Measurements from ENCODE around the gene CHMP5.
"Not testable (repeated sequence)": the region's sequence is repeated elsewhere in the genome, so short reads cannot be mapped to it uniquely, and the experiment has no call there.

Gene CHMP5

DNA sequence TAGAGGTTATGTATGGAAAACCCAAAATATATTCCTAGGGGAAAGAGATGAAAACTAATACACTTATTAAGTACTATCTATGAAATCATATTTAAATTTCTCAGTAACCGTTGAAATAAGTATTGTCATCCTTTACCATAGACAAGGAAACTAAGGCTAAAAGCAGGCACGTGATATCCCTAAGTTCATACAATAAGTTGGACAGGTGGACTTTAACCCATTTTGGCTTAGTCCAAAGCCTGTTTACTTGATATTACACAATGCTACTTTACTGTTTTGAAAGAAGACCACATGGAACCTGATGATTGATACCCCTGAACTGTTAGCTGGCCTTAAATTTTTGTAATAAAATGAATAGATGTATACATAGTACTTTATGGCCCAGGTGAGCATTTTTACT, 28.9 kb downstream of the CHMP5 start:
- peak overlapping the region; percentile 46 to 99 for H3K27ac Mint-ChIP-seq
- H3K4me3 Mint-ChIP-seq = no peak overlapping the region
- DNase-seq (no peak), ATAC-seq (replicated peaks) (no peak)
- H3K4me1 Mint-ChIP-seq (ENCODE audit: low read depth in 2 of 2) = peaks cover 61 to 63% of the 10 kb centered on the region in 2 donors
- H3K36me3 Mint-ChIP-seq (ENCODE audit: insufficient read depth) = peaks cover 61% of the 10 kb centered on the region
- no peaks in the 10 kb centered on the region for H3K9me3 Mint-ChIP-seq
- H3K27me3 Mint-ChIP-seq = no peaks in the 10 kb centered on the region

DNA sequence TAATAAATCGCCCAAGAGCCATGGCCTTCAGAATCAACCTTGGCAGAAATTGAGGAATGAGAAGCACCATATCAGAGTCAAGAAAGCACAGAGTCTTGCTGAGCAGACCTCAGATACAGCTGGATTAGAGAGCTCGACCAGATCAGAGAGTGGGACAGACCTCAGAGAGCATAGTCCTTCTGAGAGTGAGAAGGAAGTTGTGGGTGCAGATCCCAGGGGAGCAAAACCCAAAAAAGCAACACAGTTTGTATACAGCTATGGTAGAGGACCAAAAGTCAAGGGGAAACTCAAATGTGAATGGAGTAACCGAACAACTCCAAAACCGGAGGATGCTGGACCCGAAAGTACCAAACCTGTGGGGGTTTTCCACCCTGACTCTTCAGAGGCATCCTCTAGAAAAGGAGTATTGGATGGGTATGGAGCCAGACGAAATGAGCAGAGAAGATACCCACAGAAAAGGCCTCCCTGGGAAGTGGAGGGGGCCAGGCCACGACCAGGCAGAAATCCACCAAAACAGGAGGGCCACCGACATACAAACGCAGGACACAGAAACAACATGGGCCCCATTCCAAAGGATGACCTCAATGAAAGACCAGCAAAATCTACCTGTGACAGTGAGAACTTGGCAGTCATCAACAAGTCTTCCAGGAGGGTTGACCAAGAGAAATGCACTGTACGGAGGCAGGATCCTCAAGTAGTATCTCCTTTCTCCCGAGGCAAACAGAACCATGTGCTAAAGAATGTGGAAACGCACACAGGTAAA, 30.0 kb downstream of the CHMP5 start:
- peaks cover 67% of the 10 kb centered on the region for H3K36me3 Mint-ChIP-seq (ENCODE audit: insufficient read depth)
- peaks cover 65 to 71% of the 10 kb centered on the region in 2 donors for H3K4me1 Mint-ChIP-seq (ENCODE audit: low read depth in 2 of 2)
- ATAC-seq (replicated peaks) = no peak
- H3K9me3 Mint-ChIP-seq = no peaks in the 10 kb centered on the region
- peak overlapping the region in 1 of 2 donors; percentile 7 for H3K4me3 Mint-ChIP-seq
- no peaks in the 10 kb centered on the region for H3K27me3 Mint-ChIP-seq
- peak overlapping the region; percentile 46 to 99 for H3K27ac Mint-ChIP-seq
- no peak for DNase-seq

- Mint-ChIP-seq H3K9me3 (no peaks in the 10 kb centered on the region), H3K36me3 (ENCODE audit: insufficient read depth) (peaks cover 66% of the 10 kb centered on the region), H3K27ac (no peak overlapping the region), H3K27me3 (no peaks in the 10 kb centered on the region), H3K4me1 (ENCODE audit: low read depth in 2 of 2) (peaks cover 61 to 70% of the 10 kb centered on the region in 2 donors), H3K4me3 (no peak overlapping the region)
- no peak for DNase-seq
- no peak for ATAC-seq (replicated peaks)
Measured at GRCh38 chr9:33295571-33295970, 30.7 kb downstream of the CHMP5 start.

DNA sequence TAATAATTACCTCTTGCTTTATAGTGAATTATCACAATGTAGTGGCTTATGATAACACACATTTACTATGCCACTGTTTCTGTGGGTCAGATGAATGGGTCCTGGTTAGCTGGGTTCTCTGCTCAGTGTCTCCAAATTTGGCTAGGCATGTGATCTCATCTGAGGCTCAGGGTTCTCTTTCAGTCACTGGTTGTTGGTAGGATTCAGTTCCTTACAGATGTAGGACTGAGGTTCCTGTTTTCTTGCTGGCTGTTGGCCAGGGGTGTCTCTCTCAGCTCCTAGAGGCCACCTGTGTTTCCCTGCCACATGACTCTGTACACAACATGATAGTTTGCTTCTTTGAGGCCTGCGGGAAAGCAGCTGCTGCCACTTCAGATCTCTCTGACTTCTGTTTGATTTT, 32.6 kb downstream of the CHMP5 start:
- H3K27me3 Mint-ChIP-seq = no peaks in the 10 kb centered on the region
- peaks cover 48 to 62% of the 10 kb centered on the region in 2 donors for H3K4me1 Mint-ChIP-seq (ENCODE audit: low read depth in 2 of 2)
- peak; percentile 63 for ATAC-seq (replicated peaks)
- peaks cover 55% of the 10 kb centered on the region for H3K36me3 Mint-ChIP-seq (ENCODE audit: insufficient read depth)
- H3K9me3 Mint-ChIP-seq = no peaks in the 10 kb centered on the region
- DNase-seq = no peak
- peak overlapping the region; percentile 21 to 58 for H3K4me3 Mint-ChIP-seq
- H3K27ac Mint-ChIP-seq = peak overlapping the region; percentile 69 to 88

DNA sequence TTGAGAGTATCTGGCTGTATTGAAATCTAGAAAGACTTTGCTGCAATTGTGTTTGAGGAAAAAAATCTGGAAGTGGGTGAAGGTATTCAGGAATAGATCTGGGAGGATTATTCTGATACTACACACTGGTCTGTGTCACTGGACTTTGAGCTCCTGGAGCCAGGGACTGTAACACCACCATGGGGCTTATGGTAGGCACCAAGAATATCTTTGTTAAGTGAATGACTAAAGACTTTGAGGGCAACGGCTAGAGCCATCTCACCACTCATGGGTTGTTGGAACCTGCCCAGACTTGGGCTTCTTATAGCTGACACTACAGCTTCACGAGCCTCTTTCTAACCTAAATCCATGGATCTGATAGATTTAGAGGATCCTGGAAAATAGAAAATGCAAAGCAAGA, 35.7 kb downstream of the CHMP5 start:
- no peak for ATAC-seq (replicated peaks)
- Mint-ChIP-seq H3K27me3 (no peaks in the 10 kb centered on the region), H3K9me3 (no peaks in the 10 kb centered on the region), H3K4me3 (no peak overlapping the region), H3K4me1 (ENCODE audit: low read depth in 2 of 2) (peaks cover 29 to 45% of the 10 kb centered on the region in 2 donors), H3K36me3 (ENCODE audit: insufficient read depth) (peaks cover 43% of the 10 kb centered on the region), H3K27ac (peak overlapping the region; percentile 21 to 66)
- no peak for DNase-seq

- ATAC-seq (replicated peaks) (no peak), DNase-seq (no peak)
- peaks cover 4 to 15% of the 10 kb centered on the region in 2 donors for H3K4me1 Mint-ChIP-seq (ENCODE audit: low read depth in 2 of 2)
- peaks cover 35% of the 10 kb centered on the region for H3K36me3 Mint-ChIP-seq (ENCODE audit: insufficient read depth)
- H3K27ac Mint-ChIP-seq = no peak overlapping the region
- H3K27me3 Mint-ChIP-seq = no peaks in the 10 kb centered on the region
- no peaks in the 10 kb centered on the region for H3K9me3 Mint-ChIP-seq
- H3K4me3 Mint-ChIP-seq = no peak overlapping the region
Measured at GRCh38 chr9:33304362-33304761, 39.5 kb downstream of the CHMP5 start.

- Mint-ChIP-seq H3K36me3 (ENCODE audit: insufficient read depth) (peaks cover 29% of the 10 kb centered on the region), H3K4me1 (ENCODE audit: low read depth in 2 of 2) (peaks cover under 1 to 9% of the 10 kb centered on the region in 2 donors), H3K4me3 (no peak overlapping the region), H3K9me3 (no peaks in the 10 kb centered on the region), H3K27ac (no peak overlapping the region), H3K27me3 (no peaks in the 10 kb centered on the region)
- ATAC-seq (replicated peaks) (no peak), DNase-seq (no peak)
Measured at GRCh38 chr9:33306037-33306436, 41.2 kb downstream of the CHMP5 start.

GRCh38 chr9:33307067-33307466, 42.2 kb downstream of the CHMP5 start:
- Mint-ChIP-seq H3K27me3 (no peaks in the 10 kb centered on the region), H3K9me3 (no peaks in the 10 kb centered on the region), H3K4me3 (no peak overlapping the region), H3K36me3 (ENCODE audit: insufficient read depth) (peaks cover 40% of the 10 kb centered on the region), H3K27ac (no peak overlapping the region), H3K4me1 (ENCODE audit: low read depth in 2 of 2) (peaks cover 0 to 7% of the 10 kb centered on the region in 2 donors)
- DNase-seq = no peak
- no peak for ATAC-seq (replicated peaks)

DNA sequence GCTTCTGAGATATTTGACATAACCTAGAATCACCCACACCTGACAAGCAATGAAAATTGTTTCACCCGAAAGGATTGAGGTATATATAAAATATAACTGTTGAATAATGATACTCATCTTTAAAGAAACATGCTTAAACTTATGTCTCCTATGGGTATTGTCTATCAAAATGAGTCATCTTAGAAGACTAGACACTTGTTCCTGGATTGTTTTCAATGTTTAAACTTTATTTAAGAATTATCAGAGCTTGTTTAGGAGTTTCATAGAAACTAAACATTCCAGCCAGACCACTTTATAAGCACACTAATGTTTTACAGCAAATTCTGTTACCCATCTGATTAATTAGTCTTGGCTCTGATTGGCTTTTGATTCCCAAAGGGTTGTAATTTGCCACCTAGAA, 45.1 kb downstream of the CHMP5 start:
- Mint-ChIP-seq H3K36me3 (ENCODE audit: insufficient read depth) (peaks cover 68% of the 10 kb centered on the region), H3K27me3 (no peaks in the 10 kb centered on the region)

GRCh38 chr9:33310748-33311147, 45.9 kb downstream of the CHMP5 start:
- H3K27me3 Mint-ChIP-seq = no peaks in the 10 kb centered on the region
- H3K36me3 Mint-ChIP-seq (ENCODE audit: insufficient read depth) = peaks cover 76% of the 10 kb centered on the region
- peaks cover 0 to 13% of the 10 kb centered on the region in 2 donors for H3K4me1 Mint-ChIP-seq (ENCODE audit: low read depth in 2 of 2)
- H3K4me3 Mint-ChIP-seq = no peak overlapping the region
- ATAC-seq (replicated peaks) (no peak), DNase-seq (no peak)
- peak overlapping the region in 1 of 2 donors; percentile 68 for H3K27ac Mint-ChIP-seq
- no peaks in the 10 kb centered on the region for H3K9me3 Mint-ChIP-seq

More for the DNA sequence above, 45.1 kb downstream of the CHMP5 start:
- ATAC-seq (replicated peaks) = no peak
- Mint-ChIP-seq H3K9me3 (no peaks in the 10 kb centered on the region), H3K4me1 (ENCODE audit: low read depth in 2 of 2) (peaks cover 0 to 13% of the 10 kb centered on the region in 2 donors), H3K27ac (no peak overlapping the region), H3K4me3 (no peak overlapping the region)
- DNase-seq = no peak

GRCh38 chr9:33311953-33312352, 47.1 kb downstream of the CHMP5 start:
- H3K36me3 Mint-ChIP-seq (ENCODE audit: insufficient read depth) = peaks cover 87% of the 10 kb centered on the region
- no peaks in the 10 kb centered on the region for H3K27me3 Mint-ChIP-seq
- H3K9me3 Mint-ChIP-seq = no peaks in the 10 kb centered on the region
- H3K4me3 Mint-ChIP-seq = no peak overlapping the region
- peaks cover 0 to 17% of the 10 kb centered on the region in 2 donors for H3K4me1 Mint-ChIP-seq (ENCODE audit: low read depth in 2 of 2)
- no peak for ATAC-seq (replicated peaks)
- H3K27ac Mint-ChIP-seq = peak overlapping the region in 1 of 2 donors; percentile 68
- DNase-seq = no peak

DNA sequence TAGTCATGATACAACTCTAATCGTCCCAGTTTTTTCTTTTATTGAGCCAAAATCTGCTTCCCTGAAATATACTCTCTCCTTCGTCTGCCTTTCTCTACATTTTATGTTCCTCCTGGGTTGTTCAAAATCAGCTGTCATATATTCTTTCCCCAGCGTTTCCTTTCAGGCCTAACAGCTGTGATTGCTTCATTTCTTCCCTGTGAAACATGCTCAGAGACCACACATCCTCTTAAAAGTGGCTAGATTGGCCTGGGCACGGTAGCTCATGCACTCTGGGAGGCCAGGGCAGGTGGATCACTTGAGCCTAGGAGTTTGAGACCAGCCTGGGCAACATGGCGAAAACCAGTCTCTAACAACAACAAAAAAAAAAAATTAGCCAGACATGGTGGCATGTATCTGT, 50.5 kb downstream of the CHMP5 start:
- Mint-ChIP-seq H3K4me1 (ENCODE audit: low read depth in 2 of 2) (peaks cover 0 to 13% of the 10 kb centered on the region in 2 donors), H3K27ac (peak overlapping the region in 1 of 2 donors; percentile 6), H3K9me3 (no peaks in the 10 kb centered on the region), H3K27me3 (no peaks in the 10 kb centered on the region), H3K4me3 (no peak overlapping the region), H3K36me3 (ENCODE audit: insufficient read depth) (peaks cover 93% of the 10 kb centered on the region)
- ATAC-seq (replicated peaks) (no peak), DNase-seq (no peak)

GRCh38 chr9:33317136-33317535, 52.3 kb downstream of the CHMP5 start:
- Mint-ChIP-seq H3K4me1 (ENCODE audit: low read depth in 2 of 2) (peaks cover 0 to 10% of the 10 kb centered on the region in 2 donors), H3K36me3 (ENCODE audit: insufficient read depth) (peaks cover 97% of the 10 kb centered on the region)
- not testable (repeated sequence) for H3K4me3 Mint-ChIP-seq; H3K9me3 Mint-ChIP-seq; H3K27me3 Mint-ChIP-seq; DNase-seq; H3K27ac Mint-ChIP-seq; ATAC-seq (replicated peaks)

DNA sequence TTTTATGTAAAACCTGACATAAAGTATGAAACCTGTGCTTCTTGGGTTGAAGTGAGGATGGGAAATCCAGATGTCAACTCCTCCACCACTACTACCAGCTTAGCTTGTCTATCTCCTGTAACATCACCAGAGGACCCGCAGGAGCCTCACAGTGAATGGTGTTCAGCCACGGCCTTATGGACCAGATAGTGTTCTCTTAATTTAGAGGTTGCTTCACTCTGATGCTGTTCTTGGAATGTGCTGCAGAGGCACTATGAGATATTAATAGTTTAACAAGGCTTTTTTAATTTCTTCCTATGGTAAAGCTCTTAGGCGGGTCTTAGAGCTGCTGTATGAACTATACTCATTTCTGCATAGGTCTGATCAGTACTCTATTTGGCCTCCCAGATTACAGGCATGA, 53.4 kb downstream of the CHMP5 start:
- ATAC-seq (replicated peaks) = no peak
- no peaks in the 10 kb centered on the region for H3K9me3 Mint-ChIP-seq
- H3K36me3 Mint-ChIP-seq (ENCODE audit: insufficient read depth) = peaks cover 96% of the 10 kb centered on the region
- no peak overlapping the region for H3K27ac Mint-ChIP-seq
- no peak overlapping the region for H3K4me3 Mint-ChIP-seq
- peaks cover 0 to 10% of the 10 kb centered on the region in 2 donors for H3K4me1 Mint-ChIP-seq (ENCODE audit: low read depth in 2 of 2)
- no peaks in the 10 kb centered on the region for H3K27me3 Mint-ChIP-seq
- no peak for DNase-seq
